Neural progenitor cell (in vitro differentiated cells): ENCODE results near the gene HELQ.

Experiments used
- CTCF ChIP-seq: fragments of 200-600 bp; sonication (generic); IDR thresholded peaks from 2 replicates; pipeline ENCODE4 v1.5.1; 2017; ENCODE audit warnings: antibody characterized with exemption, mild to moderate bottlenecking
- EZH2 ChIP-seq: fragments of 200-600 bp; sonication (generic); IDR thresholded peaks from 2 replicates; pipeline ENCODE4 v1.6.1; 2017; ENCODE audit warnings: antibody characterized with exemption, mild to moderate bottlenecking, moderate library complexity
- EZH2phosphoT487 ChIP-seq: fragments of 200-600 bp; sonication (generic); IDR thresholded peaks from 2 replicates; pipeline ENCODE4 v1.6.1; 2017; ENCODE audit warnings: antibody characterized with exemption

DNA sequence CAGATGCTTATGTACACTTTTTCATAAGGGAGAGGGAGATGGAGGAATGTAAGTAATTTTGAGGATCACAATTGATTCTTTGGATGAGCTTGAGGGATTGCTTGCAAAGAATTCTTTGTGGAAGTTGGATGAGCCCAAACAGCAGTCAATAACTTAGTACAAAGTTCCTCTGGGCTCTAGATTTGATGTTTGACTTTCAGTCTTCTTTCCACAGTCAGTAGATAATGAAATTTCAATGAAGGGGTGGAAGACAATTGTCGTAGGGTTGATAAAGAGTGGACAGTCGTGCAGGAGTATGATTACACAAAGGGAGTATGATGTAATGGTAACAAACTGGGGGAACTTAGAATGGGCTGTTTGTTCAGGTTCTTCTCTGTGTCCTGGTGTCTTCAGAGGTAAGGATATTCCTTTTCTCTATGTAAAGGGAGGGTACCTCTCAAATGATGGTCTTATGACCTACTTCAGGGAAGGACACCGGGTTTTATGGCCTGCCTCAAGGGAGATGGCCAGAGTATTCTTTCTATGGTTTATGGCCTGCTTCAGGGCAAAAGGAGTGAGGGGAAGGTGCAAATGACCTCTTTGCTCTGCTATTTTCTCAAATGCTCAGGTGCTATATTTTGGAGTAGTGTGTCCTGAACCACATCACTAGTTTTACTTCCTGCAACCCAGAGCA, 31.0 kb upstream of the HELQ start:
- TF ChIP-seq CTCF (no peak), EZH2phosphoT487 (no peak), EZH2 (no peak)
